NOMO-1 treated with dmso at 0.1 percent for 144 hours (cell line): Measurements from ENCODE around the gene CCZ1.
"Not testable (repeated sequence)": the region's sequence is repeated elsewhere in the genome, so short reads cannot be mapped to it uniquely, and the experiment has no call there.

Experiments used
- DNase-seq: peaks from one replicate; lab custom pipeline; 2025; ENCODE audit not compliant: unreplicated experiment; lab: John Stamatoyannopoulos, UW

The CCZ1 gene

DNA sequence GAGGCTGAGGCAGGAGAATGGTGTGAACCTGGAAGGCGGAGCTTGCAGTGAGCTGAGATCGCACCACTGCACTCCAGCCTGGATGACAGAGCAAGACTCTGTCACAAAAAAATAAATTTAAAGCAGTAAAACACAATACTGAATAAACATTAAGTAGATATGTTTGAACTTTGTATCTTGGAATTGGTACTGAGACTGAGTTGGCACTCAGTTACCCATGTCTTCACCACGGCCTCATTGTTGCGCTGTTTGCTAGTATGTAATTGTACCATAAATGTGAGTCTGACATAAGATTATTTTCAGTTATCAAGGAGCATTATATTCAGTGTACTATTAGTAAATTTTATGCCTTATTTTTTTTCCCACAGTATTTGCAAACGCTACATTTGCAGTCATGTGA, 6.2 kb downstream of the CCZ1 start:
- DNase-seq, result not testable (repeated sequence)

DNA sequence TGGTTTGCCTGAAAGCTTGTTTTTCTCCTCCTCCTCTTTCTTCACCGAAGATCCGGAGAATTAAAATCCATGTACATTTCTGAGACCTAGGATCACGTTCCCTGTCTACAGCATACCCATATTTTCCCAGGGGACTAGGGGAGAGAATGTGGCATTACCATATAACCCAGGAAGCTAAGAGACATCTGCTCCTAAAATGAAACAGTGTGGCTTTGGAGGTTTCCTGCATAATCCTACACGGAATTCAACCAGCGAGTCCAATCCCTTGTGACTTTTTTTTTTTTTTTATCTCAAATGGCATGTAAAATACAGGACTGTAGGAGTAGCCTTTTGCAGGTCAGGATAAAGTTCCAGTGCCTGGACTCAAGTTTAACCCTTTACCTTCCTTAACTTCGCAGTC, 10.3 kb downstream of the CCZ1 start:
- DNase-seq, result not testable (repeated sequence)

DNA sequence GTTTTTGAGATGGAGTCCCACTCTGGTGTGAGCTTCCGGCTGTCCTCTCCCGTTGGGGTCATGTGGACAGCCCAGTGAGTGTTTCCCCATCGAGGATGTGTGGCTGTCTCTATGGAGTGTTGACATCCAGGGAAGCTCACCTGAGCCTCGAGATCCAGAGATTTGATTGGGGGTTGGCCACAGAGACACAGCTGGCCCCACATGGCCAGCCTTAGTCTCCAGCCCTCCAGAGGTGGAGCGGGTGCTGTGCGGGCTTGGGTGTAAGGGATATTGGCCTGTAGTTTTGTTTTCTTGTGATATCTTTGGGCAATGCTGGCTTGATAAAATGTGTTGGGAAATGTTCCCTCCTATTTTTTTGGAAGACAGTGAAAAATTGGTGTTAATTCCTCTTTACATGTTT, 18.0 kb downstream of the CCZ1 start:
- DNase-seq, result not testable (repeated sequence)

DNA sequence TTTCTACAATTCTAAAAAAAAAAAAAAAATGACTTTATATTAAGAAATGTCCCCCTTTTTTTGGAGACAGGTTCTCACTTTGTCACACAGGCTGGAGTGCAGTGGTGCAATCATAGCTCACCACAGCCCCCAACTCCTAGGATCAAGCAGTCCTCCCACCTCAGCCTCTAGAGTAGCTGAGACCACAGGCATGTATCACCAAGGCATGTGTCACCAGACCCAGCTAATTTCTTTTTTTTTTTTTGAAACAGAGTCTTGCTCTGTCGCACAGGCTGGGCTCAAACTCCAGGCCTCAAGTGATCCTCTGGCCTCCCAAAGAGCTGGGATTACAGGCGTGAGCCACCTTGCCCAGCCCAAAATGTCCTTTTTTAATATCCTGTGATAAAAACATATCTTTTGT, 25.6 kb downstream of the CCZ1 start:
- DNase-seq, result not testable (repeated sequence)

DNA sequence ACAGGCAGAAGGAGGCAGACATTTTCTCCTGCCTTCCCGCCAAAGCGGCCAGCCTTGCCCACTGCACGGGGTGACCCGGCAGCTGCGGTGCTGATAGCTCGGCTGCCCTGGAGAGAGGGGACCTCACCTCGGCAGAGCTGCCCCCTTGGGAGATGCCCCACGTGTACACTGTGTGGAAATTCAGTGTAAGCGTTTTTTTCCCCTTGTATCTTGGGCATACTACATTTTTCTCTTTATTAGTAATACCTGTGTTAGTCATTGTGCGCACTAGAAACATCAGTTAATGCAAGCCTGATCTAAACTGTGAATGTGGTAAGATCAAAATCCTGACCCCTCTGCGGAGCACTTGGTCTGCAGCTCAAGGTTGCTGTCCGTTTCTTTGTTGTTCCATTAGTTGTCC, 26.1 kb downstream of the CCZ1 start:
- not testable (repeated sequence) for DNase-seq

DNA sequence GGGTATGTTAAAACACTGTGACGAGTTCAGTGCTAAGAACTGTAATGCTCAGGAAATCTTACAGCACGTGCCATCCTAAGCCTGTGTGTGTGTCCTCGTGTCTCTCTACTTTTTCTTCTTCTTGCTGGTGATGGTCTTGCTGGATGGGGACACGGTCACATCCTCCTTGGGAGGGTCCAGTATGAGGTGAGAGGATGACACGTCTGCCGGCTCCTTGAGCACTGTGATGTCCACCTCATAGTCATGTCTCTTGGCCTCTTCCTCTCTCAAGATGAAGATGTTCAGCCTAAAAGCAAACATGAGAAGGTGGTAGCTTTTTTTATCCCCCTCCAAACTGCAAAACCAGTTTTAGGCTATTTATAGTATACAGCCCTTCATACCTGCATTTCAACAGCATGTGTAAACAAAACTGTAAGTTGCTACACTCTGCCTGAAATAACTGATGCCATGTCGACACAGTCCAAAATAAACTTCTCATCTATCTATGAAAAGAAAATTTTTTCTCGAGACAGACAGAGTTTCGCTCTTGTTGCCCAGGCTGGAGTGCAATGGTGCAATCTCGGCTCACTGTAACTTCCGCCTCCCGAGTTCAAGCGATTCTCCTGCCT, 27.8 kb downstream of the CCZ1 start:
- not testable (repeated sequence) for DNase-seq

DNA sequence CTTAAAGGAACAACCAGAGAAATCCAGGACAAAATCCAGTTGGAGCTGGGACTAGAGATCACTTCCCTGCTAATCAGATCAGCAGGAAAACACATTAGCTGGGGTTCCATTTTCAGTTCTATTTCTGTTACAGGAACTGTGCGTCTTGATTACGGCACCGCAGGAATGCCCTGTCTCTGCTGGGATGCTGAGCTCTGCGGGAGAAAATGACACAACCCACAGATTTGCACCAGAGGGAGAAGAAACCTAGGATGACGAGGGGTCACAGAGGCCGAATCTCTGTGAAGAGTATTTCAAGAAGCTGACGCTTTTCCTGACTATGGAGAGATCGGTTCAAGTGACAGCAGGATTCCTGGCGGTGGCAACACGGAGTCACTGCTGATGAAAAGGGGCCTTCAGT, 31.8 kb downstream of the CCZ1 start:
- DNase-seq, result not testable (repeated sequence)

DNA sequence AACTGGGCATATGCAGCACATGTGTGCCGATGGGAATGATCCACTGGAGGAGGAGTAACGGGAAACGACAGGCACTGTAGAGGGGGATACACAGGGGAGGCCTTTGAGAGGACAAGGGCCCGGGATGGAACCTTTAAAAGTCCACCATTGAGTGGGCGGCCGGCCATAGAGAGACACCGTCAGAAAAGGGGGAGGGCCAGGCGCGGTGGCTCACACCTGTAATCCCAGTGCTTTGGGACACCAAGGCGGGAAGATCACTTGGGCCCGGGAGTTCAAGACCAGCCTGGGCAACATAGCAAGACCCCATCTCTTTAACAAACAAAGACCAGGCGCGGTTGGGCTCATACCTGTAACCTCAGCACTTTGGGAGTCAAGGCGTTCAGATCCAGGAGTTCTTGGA, 32.7 kb downstream of the CCZ1 start:
- DNase-seq, result not testable (repeated sequence)

DNA sequence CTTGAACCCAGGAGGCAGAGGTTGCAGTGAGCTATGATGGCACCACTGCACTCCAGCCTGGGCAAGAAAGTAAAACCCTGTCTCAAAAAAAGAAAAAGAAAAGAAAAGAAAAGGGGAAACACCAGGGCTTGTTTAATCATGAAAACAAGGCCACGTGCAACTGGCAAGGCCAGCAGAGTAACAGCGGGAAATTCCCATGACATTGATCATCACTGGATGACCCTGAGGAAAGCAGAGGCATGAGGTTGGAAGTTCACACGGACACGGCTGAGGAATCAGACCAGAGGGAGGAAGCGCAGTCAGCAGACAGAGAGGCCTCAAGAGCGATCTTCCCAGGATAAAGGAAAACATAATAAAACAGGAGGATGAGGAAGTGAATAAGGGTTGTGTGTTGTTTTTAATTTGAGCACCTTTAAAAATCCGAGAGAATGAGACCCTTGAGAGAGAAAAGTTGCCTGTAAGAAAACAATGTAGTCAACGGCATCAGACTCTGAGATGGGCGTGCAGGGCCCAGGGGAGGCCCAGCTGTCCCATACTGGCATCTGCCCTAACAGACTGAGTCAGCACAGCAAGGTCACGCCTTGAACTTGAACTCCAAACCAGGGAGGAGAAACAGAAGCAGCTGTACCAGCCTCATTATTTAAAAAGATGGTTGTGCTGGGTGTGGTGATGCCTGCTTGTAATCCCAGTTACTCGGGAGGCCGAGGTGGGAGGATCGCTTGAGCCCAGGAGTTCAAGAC, 33.5 kb downstream of the CCZ1 start:
- not testable (repeated sequence) for DNase-seq

DNA sequence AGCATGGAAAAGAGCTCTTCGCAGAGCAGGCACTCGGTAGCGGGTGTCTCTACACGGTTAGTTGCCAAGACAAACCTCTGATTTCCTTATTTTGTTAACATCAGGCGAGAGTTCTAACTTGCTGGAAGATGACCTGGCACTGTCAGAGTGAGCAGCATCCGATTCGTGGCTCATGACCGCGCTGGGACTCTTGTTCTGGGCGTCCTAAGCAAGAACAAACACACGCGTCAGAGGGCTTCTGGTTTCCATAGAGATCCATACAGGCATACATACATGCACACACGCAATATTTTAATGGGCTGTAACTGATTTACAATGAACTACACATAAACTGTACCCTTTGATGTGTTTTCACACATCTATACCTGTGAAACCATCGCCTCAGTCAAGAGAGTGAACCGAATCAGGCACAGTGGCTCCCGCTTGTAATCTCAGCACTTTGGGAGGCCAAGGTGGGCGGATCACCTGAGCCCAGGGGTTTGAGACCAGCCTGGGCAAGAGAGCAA, 36.5 kb downstream of the CCZ1 start:
- DNase-seq, result not testable (repeated sequence)

DNA sequence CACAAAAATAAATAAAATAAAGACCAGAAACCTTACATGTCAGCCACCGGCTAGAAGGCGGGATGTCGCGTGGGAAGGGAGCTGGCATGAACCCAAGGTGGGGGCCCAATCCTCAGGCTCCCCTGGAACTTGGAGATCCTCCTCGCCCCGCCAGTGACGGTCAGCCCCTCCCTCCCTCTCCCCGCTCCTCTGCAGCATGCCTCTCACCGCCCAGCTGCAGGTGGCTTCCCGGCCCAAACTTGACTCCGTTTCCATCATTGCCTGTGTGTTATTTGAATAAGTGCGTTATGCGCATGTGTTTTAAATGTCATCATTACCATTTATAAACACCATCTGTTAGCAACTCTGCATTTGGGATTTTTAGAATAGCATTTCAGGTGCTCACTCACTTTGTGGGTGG, 64.7 kb downstream of the CCZ1 start:
- not testable (repeated sequence) for DNase-seq

DNA sequence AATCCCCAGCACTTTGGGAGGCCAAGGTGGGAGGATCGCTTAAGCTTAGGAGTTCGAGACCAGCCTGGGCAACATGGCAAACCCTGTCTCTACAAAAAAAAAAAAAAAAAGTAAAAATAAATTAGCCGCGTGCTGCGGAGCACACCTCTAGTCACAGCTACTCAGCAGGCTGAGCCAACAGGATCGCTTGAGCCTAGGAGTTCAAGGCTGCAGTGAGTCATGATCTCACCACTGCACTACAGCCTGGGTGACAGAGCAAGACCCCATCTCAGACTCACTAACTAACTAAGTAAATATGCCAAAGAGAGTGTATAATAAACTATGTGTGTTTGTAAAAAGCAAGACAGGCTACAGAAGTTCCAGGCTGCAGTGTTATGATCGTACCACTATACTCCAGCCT, 65.3 kb downstream of the CCZ1 start:
- DNase-seq, result not testable (repeated sequence)

DNA sequence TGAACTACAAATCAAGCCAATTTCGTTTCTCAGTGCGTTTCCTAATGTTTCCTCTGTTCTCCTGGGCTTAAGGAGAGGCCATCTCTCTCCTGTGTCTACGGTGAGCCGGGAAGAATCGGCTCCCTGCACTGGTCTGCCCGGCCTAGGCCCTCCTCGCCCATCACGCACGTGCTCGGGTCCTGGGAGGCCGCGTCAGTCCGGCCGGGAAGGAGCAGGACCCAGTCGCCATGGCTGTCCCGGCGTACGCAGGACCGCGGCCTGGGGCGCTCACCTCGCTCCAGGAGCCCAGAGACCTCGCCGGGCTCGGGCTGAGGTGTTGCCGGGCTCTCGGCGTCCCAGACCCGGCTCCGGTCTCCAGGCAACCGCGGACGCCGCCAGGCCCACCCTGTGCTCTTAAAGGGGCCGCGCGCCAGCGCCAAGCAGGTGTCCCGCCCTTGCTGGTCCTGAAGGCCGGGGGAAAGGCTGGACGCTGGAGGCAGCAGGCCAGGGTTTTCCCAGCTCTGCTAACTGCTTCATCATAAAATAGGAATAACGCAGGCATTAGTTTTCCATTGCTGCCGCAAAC, 71.9 kb downstream of the CCZ1 start, which contains the start of gene RSPH10B:
Gene RSPH10B (minus strand): TSS at position 343 of the 565 bp plus-strand sequence. CDS start 3,573 bp downstream, outside the sequence.
- DNase-seq, result not testable (repeated sequence)

DNA sequence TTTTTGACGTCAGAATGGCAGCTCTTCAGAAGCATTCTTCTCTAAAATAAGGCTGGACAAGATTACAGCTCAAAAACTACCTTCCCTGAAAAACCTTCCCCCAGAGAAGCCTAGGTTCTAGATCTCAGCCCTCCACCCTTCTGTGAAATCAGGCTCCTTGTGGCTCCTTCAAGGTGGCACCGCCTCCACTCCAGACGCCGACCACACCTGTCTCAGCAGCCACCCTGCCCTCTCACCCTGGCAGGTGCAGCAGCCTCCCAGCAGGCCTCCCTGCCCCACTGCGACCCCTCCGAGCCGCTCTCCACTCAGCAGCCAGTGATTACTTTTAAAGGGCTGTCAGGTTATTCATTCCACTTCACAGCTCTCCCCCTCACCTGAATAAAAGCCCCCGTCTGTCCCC, 75.0 kb downstream of the CCZ1 start:
- not testable (repeated sequence) for DNase-seq
